Gastroesophageal sphincter (tissue), 3 donors: Measurements from ENCODE around the gene MRPL51.

ENCODE experiments used
- POLR2A ChIP-seq, 2 donors: fragments of 450-650 bp; IDR thresholded peaks; one replicate each; pipeline ENCODE4 v1.6.1; 2017; ENCODE audit warnings: antibody characterized with exemption in 2 of 2, mild to moderate bottlenecking in 2 of 2, moderate library complexity in 1 of 2
- TF ChIP-seq, protein P1 (sequence below), 4 experiments: fragments of 200-600 bp in 2 of 4; fragments of 450-650 bp in 2 of 4; sonication (generic) in 1 of 4; IDR thresholded peaks; one replicate each; pipeline ENCODE4 v1.5.1; 2017 to 2019; ENCODE audit warnings: antibody characterized with exemption in 4 of 4, mild to moderate bottlenecking in 2 of 4, moderate library complexity in 2 of 4

DNA sequence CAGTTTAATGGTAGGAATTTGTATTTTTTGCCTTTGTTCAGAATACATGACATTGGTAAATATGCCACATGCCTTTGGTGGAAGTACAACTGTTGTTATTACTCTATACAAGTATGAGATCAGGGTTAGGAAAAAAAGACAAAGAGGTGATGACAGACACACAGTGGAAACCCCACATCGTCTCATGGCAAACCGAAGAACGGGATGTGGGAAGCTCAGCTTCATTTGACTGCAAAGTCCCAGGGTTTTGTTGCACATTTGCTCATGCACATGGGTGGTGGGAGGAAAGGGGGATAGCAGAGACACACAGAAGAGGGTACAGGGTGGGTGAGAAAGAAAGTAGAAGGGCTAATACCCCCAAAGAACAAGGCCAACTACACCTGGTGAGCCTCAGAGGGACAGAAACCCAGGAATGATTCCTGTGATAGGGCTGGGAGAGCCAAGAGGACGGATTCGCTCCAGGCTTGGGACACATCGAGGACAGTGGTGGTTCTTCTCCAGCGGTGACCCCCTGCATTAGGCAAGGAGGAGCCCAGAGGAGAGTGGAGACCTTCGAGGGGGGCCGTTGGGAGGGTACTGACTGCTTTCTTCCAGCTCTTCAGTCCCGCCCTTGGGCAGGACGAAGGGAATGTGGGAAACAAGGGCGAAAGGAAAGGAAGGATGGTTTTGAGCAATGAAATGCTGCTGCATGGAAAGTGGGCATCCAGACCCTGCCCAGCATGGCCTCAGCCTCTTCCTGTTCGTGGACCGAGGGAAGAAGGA lies 30.6 kb downstream of the MRPL51 start:
- TF ChIP-seq, protein P1, sequence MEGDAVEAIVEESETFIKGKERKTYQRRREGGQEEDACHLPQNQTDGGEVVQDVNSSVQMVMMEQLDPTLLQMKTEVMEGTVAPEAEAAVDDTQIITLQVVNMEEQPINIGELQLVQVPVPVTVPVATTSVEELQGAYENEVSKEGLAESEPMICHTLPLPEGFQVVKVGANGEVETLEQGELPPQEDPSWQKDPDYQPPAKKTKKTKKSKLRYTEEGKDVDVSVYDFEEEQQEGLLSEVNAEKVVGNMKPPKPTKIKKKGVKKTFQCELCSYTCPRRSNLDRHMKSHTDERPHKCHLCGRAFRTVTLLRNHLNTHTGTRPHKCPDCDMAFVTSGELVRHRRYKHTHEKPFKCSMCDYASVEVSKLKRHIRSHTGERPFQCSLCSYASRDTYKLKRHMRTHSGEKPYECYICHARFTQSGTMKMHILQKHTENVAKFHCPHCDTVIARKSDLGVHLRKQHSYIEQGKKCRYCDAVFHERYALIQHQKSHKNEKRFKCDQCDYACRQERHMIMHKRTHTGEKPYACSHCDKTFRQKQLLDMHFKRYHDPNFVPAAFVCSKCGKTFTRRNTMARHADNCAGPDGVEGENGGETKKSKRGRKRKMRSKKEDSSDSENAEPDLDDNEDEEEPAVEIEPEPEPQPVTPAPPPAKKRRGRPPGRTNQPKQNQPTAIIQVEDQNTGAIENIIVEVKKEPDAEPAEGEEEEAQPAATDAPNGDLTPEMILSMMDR (IDR thresholded peaks at IDR 0.05) = no peak
- no peak for TF ChIP-seq POLR2A (IDR thresholded peaks at IDR 0.05)
